Testis (tissue), 2 donors: Measurements from ENCODE around the gene FAM20B.

ENCODE experiments used
- POLR2A ChIP-seq: fragments of 450-650 bp; IDR thresholded peaks from one replicate; pipeline ENCODE4 v1.6.1; 2017; ENCODE audit warnings: antibody characterized with exemption, mild to moderate bottlenecking, moderate library complexity
- TF ChIP-seq, protein P1 (sequence below), 3 experiments: fragments of 450-650 bp in 2 of 3; fragments of 200-600 bp in 1 of 3; sonication (generic) in 1 of 3; IDR thresholded peaks; one replicate each; pipeline ENCODE4 v1.5.1; 2016 to 2019; ENCODE audit warnings: antibody characterized with exemption in 3 of 3, mild to moderate bottlenecking in 2 of 3, moderate library complexity in 1 of 3

- TF ChIP-seq, protein P1, sequence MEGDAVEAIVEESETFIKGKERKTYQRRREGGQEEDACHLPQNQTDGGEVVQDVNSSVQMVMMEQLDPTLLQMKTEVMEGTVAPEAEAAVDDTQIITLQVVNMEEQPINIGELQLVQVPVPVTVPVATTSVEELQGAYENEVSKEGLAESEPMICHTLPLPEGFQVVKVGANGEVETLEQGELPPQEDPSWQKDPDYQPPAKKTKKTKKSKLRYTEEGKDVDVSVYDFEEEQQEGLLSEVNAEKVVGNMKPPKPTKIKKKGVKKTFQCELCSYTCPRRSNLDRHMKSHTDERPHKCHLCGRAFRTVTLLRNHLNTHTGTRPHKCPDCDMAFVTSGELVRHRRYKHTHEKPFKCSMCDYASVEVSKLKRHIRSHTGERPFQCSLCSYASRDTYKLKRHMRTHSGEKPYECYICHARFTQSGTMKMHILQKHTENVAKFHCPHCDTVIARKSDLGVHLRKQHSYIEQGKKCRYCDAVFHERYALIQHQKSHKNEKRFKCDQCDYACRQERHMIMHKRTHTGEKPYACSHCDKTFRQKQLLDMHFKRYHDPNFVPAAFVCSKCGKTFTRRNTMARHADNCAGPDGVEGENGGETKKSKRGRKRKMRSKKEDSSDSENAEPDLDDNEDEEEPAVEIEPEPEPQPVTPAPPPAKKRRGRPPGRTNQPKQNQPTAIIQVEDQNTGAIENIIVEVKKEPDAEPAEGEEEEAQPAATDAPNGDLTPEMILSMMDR (IDR thresholded peaks at IDR 0.05): no peak
- no peak for TF ChIP-seq POLR2A
Measured at GRCh38 chr1:178999061-178999460, 26.6 kb upstream of the FAM20B start.
